ENCODE data around the gene PTPRG.

GRCh38 chr3:62281726-62282125 is 720.4 kb downstream of the PTPRG start:
- no peak for TF ChIP-seq POLR2A (IDR thresholded peaks at IDR 0.05)
- no peak for TF ChIP-seq CTCF (IDR thresholded peaks at IDR 0.05)
